Measurements from ENCODE around the gene DPP8.

GRCh38 chr15:65525622-65526021, 8.1 kb upstream of the DPP8 start:
- TF ChIP-seq, protein P1, sequence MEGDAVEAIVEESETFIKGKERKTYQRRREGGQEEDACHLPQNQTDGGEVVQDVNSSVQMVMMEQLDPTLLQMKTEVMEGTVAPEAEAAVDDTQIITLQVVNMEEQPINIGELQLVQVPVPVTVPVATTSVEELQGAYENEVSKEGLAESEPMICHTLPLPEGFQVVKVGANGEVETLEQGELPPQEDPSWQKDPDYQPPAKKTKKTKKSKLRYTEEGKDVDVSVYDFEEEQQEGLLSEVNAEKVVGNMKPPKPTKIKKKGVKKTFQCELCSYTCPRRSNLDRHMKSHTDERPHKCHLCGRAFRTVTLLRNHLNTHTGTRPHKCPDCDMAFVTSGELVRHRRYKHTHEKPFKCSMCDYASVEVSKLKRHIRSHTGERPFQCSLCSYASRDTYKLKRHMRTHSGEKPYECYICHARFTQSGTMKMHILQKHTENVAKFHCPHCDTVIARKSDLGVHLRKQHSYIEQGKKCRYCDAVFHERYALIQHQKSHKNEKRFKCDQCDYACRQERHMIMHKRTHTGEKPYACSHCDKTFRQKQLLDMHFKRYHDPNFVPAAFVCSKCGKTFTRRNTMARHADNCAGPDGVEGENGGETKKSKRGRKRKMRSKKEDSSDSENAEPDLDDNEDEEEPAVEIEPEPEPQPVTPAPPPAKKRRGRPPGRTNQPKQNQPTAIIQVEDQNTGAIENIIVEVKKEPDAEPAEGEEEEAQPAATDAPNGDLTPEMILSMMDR (IDR thresholded peaks at IDR 0.05): no peak
- TF ChIP-seq POLR2A (IDR thresholded peaks at IDR 0.05): no peak
- TF ChIP-seq EP300 (IDR thresholded peaks at IDR 0.05): no peak
- no peak for TF ChIP-seq POLR2AphosphoS5 (IDR thresholded peaks at IDR 0.05)
